Thyroid gland (tissue), 4 donors: Measurements from ENCODE around the gene PLCB4. TPM values are rescaled to one million over a fixed set of nuclear protein-coding genes. Genes with fewer than 3 reads are reported as not detected.

ENCODE experiments used
- DNase-seq, 2 donors: peaks; one replicate each; pipeline ENCODE4 v3.0.0-alpha.2; 2019
- H3K27ac ChIP-seq, 3 donors: fragments of 200-600 bp; sonication (generic); 1 replicate in 2 of 3; 2 replicates in 1 of 3; pipeline ENCODE4 v1.5.1; 2016 to 2019; ENCODE audit warnings: mild to moderate bottlenecking in 1 of 3, moderate library complexity in 1 of 3
- H3K27me3 ChIP-seq: fragments of 200-600 bp; sonication (generic); one replicate; pipeline ENCODE4 v1.5.1; 2019
- H3K36me3 ChIP-seq, 2 donors: fragments of 200-600 bp; sonication (generic); one replicate each; pipeline ENCODE4 v1.5.1; 2016 to 2019
- H3K4me1 ChIP-seq, 2 donors: fragments of 200-600 bp; sonication (generic); one replicate each; pipeline ENCODE4 v1.5.1; 2017 to 2019
- H3K4me3 ChIP-seq, 3 donors: fragments of 200-600 bp; sonication (generic); replicated peaks in 1 of 3; 1 replicate in 2 of 3; 2 replicates in 1 of 3; pipeline ENCODE4 v1.5.1; 2016; ENCODE audit warnings: mild to moderate bottlenecking in 1 of 3
- H3K9me3 ChIP-seq: fragments of 200-600 bp; sonication (generic); one replicate; pipeline ENCODE4 v1.5.1; 2017
- CTCF ChIP-seq, 6 experiments: fragments of 200-600 bp in 3 of 6; fragments of 450-650 bp in 3 of 6; sonication (generic) in 3 of 6; IDR thresholded peaks; one replicate each; pipeline ENCODE4 v1.5.1; 2016 to 2019; ENCODE audit warnings: antibody characterized with exemption in 6 of 6, mild to moderate bottlenecking in 2 of 6, inconsistent platforms in 1 of 6, moderate library complexity in 1 of 6
- POLR2A ChIP-seq, 2 donors: fragments of 450-650 bp; IDR thresholded peaks; one replicate each; pipeline ENCODE4 v1.6.1; 2017; ENCODE audit warnings: antibody characterized with exemption in 2 of 2, mild to moderate bottlenecking in 2 of 2, moderate library complexity in 1 of 2
- WGBS, 2 donors: methylation state at CpG; one replicate each; pipeline ENCODE4 v1.1.5; 2017; 5-methylcytosine and 5-hydroxymethylcytosine counted together
- intact Hi-C: fragments of 100-400 bp; cut with DNase I; formaldehyde crosslinking; loops from one replicate; pipeline ENCODE4 v1.15.1; 2023
- total RNA-seq, 4 donors: library from RNA; depleted of rRNA; stranded (reverse); fragments of >200 nt; gene quantifications; one replicate each; pipeline ENCODE4 v1.2.3, GENCODE V29; 2016

PLCB4 gene
- total RNA-seq, 4 donors from 2014 or later: 50.9 to 77.9 (median 67.9) TPM

- Histone ChIP-seq H3K27me3 (no peaks in the 10 kb centered on the region), H3K4me3 (no peak overlapping the region), H3K9me3 (no peaks in the 10 kb centered on the region), H3K27ac (peak overlapping the region in 2 of 3 donors; percentile 46 to 76), H3K4me1 (peaks cover 35 to 45% of the 10 kb centered on the region in 2 donors), H3K36me3 (no peaks in the 10 kb centered on the region)
- intact Hi-C loops: no loop called here
- no peak for TF ChIP-seq POLR2A (IDR thresholded peaks at IDR 0.05)
- no peak for TF ChIP-seq CTCF (IDR thresholded peaks at IDR 0.05)
- 98 to 99% methylated on average over 3 of the region's 3 CpGs for WGBS, 2 donors
- no peak for DNase-seq
Observed at GRCh38 chr20:9402546-9402945, 333.7 kb downstream of the PLCB4 start.

GRCh38 chr20:9403448-9403847, 334.6 kb downstream of the PLCB4 start:
- H3K27ac ChIP-seq: peak overlapping the region; percentile 6 to 76 (median 46)
- H3K36me3 ChIP-seq: no peaks in the 10 kb centered on the region
- no peaks in the 10 kb centered on the region for H3K9me3 ChIP-seq
- DNase-seq: no peak
- no peaks in the 10 kb centered on the region for H3K27me3 ChIP-seq
- H3K4me3 ChIP-seq: no peak overlapping the region
- TF ChIP-seq POLR2A (IDR thresholded peaks at IDR 0.05) (no peak), CTCF (IDR thresholded peaks at IDR 0.05) (no peak)
- intact Hi-C loops: no loop called here
- H3K4me1 ChIP-seq: peaks cover 35 to 48% of the 10 kb centered on the region in 2 donors

DNA sequence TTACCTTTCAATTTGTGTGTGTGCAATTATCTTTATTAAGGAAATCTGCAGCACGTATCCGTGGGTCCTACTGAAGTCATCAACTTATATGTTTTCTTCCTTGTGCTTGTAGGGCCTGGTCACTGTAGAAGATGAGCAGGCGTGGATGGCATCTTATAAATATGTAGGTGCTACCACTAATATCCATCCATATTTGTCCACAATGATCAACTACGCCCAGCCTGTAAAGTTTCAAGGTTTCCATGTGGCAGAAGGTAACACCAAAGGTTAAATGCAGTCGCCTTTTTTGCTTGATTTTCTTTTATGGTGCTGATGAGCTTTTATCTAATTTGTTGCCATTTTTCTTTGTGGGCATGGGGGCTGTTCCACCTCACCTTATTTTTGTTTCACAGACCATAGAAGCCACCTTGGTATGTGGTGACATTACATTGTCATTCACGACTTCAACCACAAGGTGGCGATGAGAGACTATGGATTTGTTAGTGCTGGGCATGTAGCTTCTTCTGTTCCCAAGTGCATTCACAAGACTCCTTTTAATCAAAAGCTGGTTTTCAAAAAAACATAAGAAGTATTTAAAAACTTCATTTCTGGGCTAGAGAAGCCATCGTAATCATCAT, 339.0 kb downstream of the PLCB4 start:
- Histone ChIP-seq H3K27ac (peak overlapping the region in 2 of 3 donors; percentile 59), H3K36me3 (no peaks in the 10 kb centered on the region), H3K4me1 (peaks cover 37 to 47% of the 10 kb centered on the region in 2 donors), H3K9me3 (no peaks in the 10 kb centered on the region), H3K4me3 (no peak overlapping the region), H3K27me3 (no peaks in the 10 kb centered on the region)
- TF ChIP-seq POLR2A (IDR thresholded peaks at IDR 0.05) (no peak), CTCF (IDR thresholded peaks at IDR 0.05) (peak; percentile 59 to 93 (median 86))
- intact Hi-C loops: loop anchor here (2.0 kb wide), 1 partner anchor 203 kb away; no protein-coding TSS in a partner anchor
- WGBS, 2 donors: 45 to 49% methylated on average over 8 of the region's 8 CpGs
- DNase-seq: peak; percentile 75 to 77

- TF ChIP-seq CTCF (IDR thresholded peaks at IDR 0.05) (no peak), POLR2A (IDR thresholded peaks at IDR 0.05) (no peak)
- Histone ChIP-seq H3K27me3 (no peaks in the 10 kb centered on the region), H3K4me1 (peaks cover 33 to 44% of the 10 kb centered on the region in 2 donors), H3K9me3 (no peaks in the 10 kb centered on the region), H3K36me3 (no peaks in the 10 kb centered on the region), H3K4me3 (no peak overlapping the region), H3K27ac (peak overlapping the region in 2 of 3 donors; percentile 59)
- DNase-seq: no peak
- WGBS, 2 donors: 27 to 30% methylated on average over 10 of the region's 10 CpGs
- intact Hi-C loops: loop anchor here (2.0 kb wide), 1 partner anchor 202 kb away; no protein-coding TSS in a partner anchor
Observed at GRCh38 chr20:9408422-9409300, 339.8 kb downstream of the PLCB4 start.
